Lower lobe of right lung (tissue), 2 donors: ENCODE results near the gene FSIP2. TPM values are rescaled to one million over a fixed set of nuclear protein-coding genes. Genes with fewer than 3 reads are reported as not detected.
"Not testable (repeated sequence)": the region's sequence is repeated elsewhere in the genome, so short reads cannot be mapped to it uniquely, and the experiment has no call there.

ENCODE experiments used
- ATAC-seq, 2 donors: fragments of 200-7000 bp; cut with Tn5 transposase; one replicate each; pipeline ENCODE4 v1.9.1; 2020 to 2022; ENCODE audit warnings: mild to moderate bottlenecking in 2 of 2, moderate library complexity in 2 of 2
- DNase-seq: peaks from one replicate; pipeline ENCODE4 v3.0.0-alpha.2; 2020
- H3K27ac ChIP-seq: fragments of 200-600 bp; one replicate; pipeline ENCODE4 v1.8.0; 2022
- H3K27me3 ChIP-seq: fragments of 200-600 bp; one replicate; pipeline ENCODE4 v1.8.0; 2022; ENCODE audit warnings: low read depth
- H3K36me3 ChIP-seq: fragments of 200-600 bp; one replicate; pipeline ENCODE4 v1.8.0; 2022; ENCODE audit warnings: mild to moderate bottlenecking
- H3K4me1 ChIP-seq: fragments of 200-600 bp; one replicate; pipeline ENCODE4 v1.8.0; 2022
- H3K4me3 ChIP-seq: fragments of 200-600 bp; one replicate; pipeline ENCODE4 v1.8.0; 2022; ENCODE audit warnings: mild to moderate bottlenecking
- H3K9me3 ChIP-seq: fragments of 200-600 bp; one replicate; pipeline ENCODE4 v1.8.0; 2022
- intact Hi-C: fragments of 100-400 bp; cut with DNase I; formaldehyde crosslinking; loops from one replicate; pipeline ENCODE4 v1.11.0; 2022
- total RNA-seq: library from RNA; stranded (reverse); fragmentation: NEBNext Ultra II Directional; extraction: Animal tissue kit (Norgen Biotek cat#: 25700); gene quantifications from one replicate; pipeline ENCODE4 v1.2.1, GENCODE V29; 2021
- TF ChIP-seq, protein P1 (sequence below): fragments of 200-600 bp; IDR thresholded peaks from one replicate; pipeline ENCODE4 v1.8.0; 2022; ENCODE audit warnings: antibody characterized with exemption, mild to moderate bottlenecking
- donor health status: DM: no; HTN: yes; CAD: no; lungs with severe emphysema.

Gene FSIP2
- total RNA-seq, 1 donor from 2014 or later: 0.27 TPM

DNA sequence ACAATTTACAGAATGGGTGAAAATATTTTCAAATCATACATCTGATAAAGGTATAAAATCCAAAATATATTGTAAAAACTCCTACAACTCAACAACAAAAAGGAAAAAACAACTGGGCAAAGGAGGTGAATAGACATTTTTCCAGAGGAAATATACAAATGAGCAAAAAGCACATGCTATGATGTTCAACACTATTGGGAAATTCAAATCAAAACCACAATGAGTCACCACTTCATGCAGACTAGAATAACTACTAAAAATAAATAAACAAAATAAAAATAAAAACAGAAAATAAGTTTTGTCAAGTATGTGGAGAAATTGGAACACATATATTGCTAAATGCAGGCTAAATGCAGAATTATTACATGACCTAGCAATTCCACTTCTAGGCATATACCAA, 120.9 kb downstream of the FSIP2 start:
- Histone ChIP-seq H3K4me1 (no peaks in the 10 kb centered on the region), H3K9me3 (no peaks in the 10 kb centered on the region), H3K36me3 (no peaks in the 10 kb centered on the region), H3K4me3 (no peak overlapping the region), H3K27ac (no peak overlapping the region), H3K27me3 (no peaks in the 10 kb centered on the region)
- TF ChIP-seq, protein P1, sequence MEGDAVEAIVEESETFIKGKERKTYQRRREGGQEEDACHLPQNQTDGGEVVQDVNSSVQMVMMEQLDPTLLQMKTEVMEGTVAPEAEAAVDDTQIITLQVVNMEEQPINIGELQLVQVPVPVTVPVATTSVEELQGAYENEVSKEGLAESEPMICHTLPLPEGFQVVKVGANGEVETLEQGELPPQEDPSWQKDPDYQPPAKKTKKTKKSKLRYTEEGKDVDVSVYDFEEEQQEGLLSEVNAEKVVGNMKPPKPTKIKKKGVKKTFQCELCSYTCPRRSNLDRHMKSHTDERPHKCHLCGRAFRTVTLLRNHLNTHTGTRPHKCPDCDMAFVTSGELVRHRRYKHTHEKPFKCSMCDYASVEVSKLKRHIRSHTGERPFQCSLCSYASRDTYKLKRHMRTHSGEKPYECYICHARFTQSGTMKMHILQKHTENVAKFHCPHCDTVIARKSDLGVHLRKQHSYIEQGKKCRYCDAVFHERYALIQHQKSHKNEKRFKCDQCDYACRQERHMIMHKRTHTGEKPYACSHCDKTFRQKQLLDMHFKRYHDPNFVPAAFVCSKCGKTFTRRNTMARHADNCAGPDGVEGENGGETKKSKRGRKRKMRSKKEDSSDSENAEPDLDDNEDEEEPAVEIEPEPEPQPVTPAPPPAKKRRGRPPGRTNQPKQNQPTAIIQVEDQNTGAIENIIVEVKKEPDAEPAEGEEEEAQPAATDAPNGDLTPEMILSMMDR: no peak
- DNase-seq (no peak), ATAC-seq (no peak)
- intact Hi-C loops: no loop called here

DNA sequence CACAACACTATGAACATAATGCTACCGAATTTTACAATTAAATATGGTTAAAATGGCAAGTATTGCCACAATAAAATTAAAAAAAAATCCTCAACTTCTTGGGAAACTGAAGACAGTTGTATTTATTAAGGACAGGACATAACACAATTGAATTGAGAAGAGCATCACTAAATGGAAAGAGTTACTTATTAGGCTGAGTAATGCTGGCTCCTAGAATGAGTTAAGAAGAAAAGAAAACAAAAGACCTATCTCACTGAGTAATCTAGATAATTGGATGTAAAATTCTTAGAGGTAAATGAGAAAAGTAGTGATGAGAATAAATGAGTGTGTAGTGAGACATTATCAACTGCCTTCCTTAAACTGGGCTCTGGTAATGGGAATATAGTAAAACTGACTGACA, 121.7 kb downstream of the FSIP2 start:
- Histone ChIP-seq H3K9me3 (no peaks in the 10 kb centered on the region), H3K4me3 (no peak overlapping the region), H3K27me3 (no peaks in the 10 kb centered on the region), H3K4me1 (no peaks in the 10 kb centered on the region), H3K27ac (no peak overlapping the region), H3K36me3 (no peaks in the 10 kb centered on the region)
- intact Hi-C loops: no loop called here
- DNase-seq (no peak), ATAC-seq (no peak)
- TF ChIP-seq, protein P1: no peak

DNA sequence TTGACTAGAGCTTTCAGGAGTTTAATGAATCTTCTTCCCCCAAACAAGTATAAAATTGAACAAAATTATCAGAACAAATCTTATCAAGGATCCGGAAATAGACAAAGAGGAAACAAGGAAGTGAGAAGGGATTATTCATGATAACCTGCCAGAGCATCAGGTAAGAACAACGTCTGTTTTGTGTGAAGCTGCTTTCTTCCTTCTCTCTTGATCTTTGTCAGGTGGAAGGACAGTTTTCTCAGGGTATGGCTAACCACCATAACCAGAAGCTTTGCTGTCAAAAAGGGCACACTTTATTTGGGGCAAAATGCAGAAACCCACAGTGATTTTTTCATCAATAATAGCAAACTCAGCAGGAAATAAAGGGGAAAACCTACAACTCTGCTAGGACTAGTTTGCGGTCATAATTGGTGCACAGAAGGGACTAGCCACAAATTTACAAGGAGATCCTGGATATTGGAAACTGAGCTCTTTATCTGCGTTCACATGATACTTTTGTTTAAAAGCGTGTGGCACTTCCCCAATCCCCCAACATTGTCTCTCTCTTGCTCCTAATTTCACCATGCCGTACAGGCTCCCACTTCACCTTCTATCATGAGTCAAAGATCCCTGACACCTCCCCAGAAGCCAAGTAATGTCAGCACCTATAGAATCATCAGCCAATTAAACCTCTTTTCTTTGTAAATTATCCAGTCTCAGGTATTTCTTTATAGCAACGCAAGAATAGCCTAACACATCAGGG, 124.2 kb downstream of the FSIP2 start:
- no peak for ATAC-seq

DNA sequence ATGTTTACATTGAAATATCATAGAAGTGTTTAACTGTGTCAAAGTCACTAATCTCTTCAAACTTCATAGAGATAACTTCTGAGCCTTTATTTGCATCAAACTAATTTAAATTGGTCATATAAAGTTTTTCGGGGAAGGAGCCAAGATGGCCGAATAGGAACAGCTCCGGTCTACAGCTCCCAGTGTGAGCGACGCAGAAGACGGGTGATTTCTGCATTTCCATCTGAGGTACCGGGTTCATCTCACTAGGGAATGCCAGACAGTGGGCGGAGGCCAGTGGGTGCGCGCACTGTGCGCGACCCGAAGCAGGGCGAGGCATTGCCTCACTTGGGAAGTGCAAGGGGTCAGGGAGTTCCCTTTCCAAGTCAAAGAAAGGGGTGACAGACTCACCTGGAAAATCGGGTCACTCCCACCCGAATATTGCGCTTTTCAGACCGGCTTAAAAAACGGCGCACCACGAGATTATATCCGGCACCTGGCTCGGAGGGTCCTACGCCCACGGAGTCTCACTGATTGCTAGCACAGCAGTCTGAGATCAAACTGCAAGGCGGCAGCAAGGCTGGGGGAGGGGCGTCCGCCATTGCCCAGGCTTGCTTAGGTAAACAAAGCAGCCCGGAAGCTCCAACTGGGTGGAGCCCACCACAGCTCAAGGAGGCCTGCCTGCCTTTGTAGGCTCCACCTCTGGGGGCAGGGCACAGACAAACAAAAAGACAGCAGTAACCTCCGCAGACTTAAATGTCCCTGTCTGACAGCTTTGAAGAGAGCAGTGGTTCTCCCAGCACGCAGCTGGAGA, 126.1 kb downstream of the FSIP2 start:
- H3K27ac ChIP-seq, H3K4me1 ChIP-seq, H3K36me3 ChIP-seq, DNase-seq, H3K4me3 ChIP-seq, H3K9me3 ChIP-seq, ATAC-seq, intact Hi-C loops, H3K27me3 ChIP-seq: not testable (repeated sequence)

More for the DNA sequence above, 124.2 kb downstream of the FSIP2 start:
- H3K27ac ChIP-seq: no peak overlapping the region
- H3K27me3 ChIP-seq: no peaks in the 10 kb centered on the region
- no peaks in the 10 kb centered on the region for H3K9me3 ChIP-seq
- intact Hi-C loops: no loop called here
- H3K4me3 ChIP-seq: no peak overlapping the region
- H3K4me1 ChIP-seq: no peaks in the 10 kb centered on the region
- TF ChIP-seq, protein P1: no peak
- no peaks in the 10 kb centered on the region for H3K36me3 ChIP-seq
- DNase-seq: no peak

DNA sequence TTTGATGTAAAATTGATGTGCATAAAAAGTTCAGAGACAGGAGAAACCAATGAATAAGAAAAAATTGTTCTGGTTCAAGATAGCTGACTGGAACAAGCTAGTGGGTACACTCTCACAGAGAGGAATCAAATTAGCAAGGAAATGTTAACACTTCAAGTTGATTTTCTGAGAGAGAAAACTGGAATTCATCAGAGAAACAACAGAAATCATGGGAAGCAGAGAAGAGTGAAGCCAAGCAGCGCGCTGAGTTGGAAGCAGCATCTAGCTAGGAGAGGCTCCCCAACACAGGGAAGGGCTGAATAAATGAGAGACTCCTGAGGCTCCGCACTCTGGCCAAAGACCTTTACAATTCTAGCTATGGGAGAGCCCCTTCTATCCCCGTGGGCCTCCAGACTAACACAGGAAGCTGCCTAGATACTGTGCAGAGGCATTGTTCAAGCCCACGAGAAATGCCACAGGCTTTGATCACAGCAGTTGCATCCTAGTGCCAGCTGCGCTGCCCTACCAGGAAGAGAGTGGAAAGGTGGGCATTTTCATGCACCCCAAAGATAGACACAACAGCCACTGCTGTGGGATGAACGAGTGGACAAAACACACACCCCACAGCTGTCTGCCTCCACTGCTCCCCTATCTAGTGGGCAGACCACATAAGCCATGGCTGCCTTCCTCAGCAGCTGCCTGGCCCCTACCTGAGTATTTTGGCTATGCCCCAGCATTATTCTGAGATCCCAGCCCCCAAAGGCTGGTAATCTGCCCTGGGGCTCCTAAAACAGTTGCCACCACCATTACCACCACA, 136.7 kb downstream of the FSIP2 start:
- Histone ChIP-seq H3K9me3 (no peaks in the 10 kb centered on the region), H3K4me3 (no peak overlapping the region), H3K27me3 (no peaks in the 10 kb centered on the region), H3K27ac (no peak overlapping the region), H3K36me3 (no peaks in the 10 kb centered on the region), H3K4me1 (no peaks in the 10 kb centered on the region)
- no peak for DNase-seq
- TF ChIP-seq, protein P1: no peak
- no peak for ATAC-seq
- intact Hi-C loops: no loop called here
